ENCODE data around the gene CEP128.

DNA sequence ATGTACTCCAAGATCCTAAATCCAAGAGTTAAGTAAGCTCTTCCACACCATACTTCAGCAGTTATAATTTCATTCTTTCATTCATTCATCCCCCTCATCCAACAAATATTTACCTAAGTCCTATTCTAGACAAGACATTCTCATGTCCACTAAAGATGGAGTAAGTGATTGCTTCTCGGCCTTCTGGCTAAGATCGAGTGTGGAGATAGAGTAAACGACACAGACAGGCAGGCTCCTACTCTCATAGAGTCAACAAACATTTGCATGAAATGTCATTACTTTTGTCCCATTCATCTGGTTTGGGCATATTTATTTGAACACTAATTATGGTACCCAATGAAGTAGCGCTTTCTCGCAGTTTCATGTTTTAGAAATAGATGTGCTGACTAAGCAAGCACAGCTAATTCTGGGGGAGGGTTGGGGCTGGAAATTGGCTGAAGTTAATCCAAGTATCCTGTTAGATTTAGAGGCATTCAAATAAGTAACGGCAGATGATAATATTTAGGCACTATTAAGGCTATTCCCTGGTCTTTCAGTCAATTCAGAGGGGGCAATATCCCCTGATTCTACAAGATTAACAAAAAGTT lies 176.5 kb downstream of the CEP128 start:
- no peak for TF ChIP-seq POLR2A (IDR thresholded peaks at IDR 0.05; ENCODE audit: low read depth)
- TF ChIP-seq, protein P1, sequence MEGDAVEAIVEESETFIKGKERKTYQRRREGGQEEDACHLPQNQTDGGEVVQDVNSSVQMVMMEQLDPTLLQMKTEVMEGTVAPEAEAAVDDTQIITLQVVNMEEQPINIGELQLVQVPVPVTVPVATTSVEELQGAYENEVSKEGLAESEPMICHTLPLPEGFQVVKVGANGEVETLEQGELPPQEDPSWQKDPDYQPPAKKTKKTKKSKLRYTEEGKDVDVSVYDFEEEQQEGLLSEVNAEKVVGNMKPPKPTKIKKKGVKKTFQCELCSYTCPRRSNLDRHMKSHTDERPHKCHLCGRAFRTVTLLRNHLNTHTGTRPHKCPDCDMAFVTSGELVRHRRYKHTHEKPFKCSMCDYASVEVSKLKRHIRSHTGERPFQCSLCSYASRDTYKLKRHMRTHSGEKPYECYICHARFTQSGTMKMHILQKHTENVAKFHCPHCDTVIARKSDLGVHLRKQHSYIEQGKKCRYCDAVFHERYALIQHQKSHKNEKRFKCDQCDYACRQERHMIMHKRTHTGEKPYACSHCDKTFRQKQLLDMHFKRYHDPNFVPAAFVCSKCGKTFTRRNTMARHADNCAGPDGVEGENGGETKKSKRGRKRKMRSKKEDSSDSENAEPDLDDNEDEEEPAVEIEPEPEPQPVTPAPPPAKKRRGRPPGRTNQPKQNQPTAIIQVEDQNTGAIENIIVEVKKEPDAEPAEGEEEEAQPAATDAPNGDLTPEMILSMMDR (IDR thresholded peaks at IDR 0.05) = no peak
- no peak for TF ChIP-seq POLR2AphosphoS5 (IDR thresholded peaks at IDR 0.05)
